ENCODE results near the gene ZFP36L2. TPM values are rescaled to one million over a fixed set of nuclear protein-coding genes. Genes with fewer than 3 reads are reported as not detected.
"Not testable (repeated sequence)": the region's sequence is repeated elsewhere in the genome, so short reads cannot be mapped to it uniquely, and the experiment has no call there.

ZFP36L2 gene
- total RNA-seq, 2 experiments from 2014 or later: 37.3 to 38.4 TPM

DNA sequence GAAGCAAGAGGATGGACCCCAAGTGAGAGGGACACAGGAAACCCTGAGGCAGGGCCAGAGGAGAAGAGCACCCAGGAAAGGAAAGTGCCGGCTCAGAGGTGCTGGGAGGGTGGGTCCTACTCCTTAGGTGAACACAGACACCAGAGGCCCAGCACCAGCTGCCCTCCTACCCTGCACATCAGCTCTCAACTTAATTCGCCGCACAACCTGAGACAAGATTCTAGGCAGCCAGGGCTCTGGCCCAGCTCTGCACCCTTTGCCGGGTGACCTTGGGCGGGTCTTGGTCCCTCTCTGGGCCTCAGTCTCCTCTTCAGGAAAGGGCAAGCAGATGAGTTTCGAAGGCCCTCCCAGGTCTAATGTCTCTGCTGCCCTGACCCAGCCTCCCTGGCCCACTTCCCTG is 28.1 kb downstream of the ZFP36L2 start:
- intact Hi-C loops (cut with micrococcal nuclease): loop anchor here (5.0 kb wide), 1 partner anchor 969 kb away; the partner anchor contains the start of gene PPM1B
- CTCF ChIA-PET: interaction anchor here (0.7 to 4.9 kb wide), 2 partner anchors 23 to 71 kb away, joined by 3 to 22 read pairs; no protein-coding TSS in a partner anchor
- Mint-ChIP-seq H3K27me3 (ENCODE audit: low read depth) (no peaks in the 10 kb centered on the region), H3K4me1 (ENCODE audit: low read depth) (peaks cover 58% of the 10 kb centered on the region), H3K27ac (no peak overlapping the region), H3K4me3 (no peak overlapping the region), H3K9me3 (no peaks in the 10 kb centered on the region), H3K36me3 (ENCODE audit: low read depth) (peaks cover 2% of the 10 kb centered on the region)
- DNase-seq: no peak

GRCh38 chr2:43197588-43197896 is 28.9 kb downstream of the ZFP36L2 start:
- Mint-ChIP-seq H3K4me1 (ENCODE audit: low read depth) (peaks cover 62% of the 10 kb centered on the region), H3K36me3 (ENCODE audit: low read depth) (peaks cover 2% of the 10 kb centered on the region), H3K27ac (no peak overlapping the region), H3K9me3 (no peaks in the 10 kb centered on the region), H3K27me3 (ENCODE audit: low read depth) (no peaks in the 10 kb centered on the region), H3K4me3 (no peak overlapping the region)
- intact Hi-C loops (cut with micrococcal nuclease): loop anchor here (5.0 kb wide), 1 partner anchor 970 kb away; the partner anchor contains the start of gene PPM1B
- CTCF ChIA-PET: interaction anchor here (0.7 to 4.9 kb wide), 3 partner anchors 24 to 70 kb away, joined by 3 to 22 read pairs (median 3); no protein-coding TSS in a partner anchor
- no peak for DNase-seq

- H3K4me3 Mint-ChIP-seq: peak overlapping the region; percentile 34
- peak; percentile 48 for DNase-seq
- no peaks in the 10 kb centered on the region for H3K9me3 Mint-ChIP-seq
- H3K27me3 Mint-ChIP-seq (ENCODE audit: low read depth): no peaks in the 10 kb centered on the region
- H3K4me1 Mint-ChIP-seq (ENCODE audit: low read depth): peaks cover 63% of the 10 kb centered on the region
- H3K27ac Mint-ChIP-seq: peak overlapping the region; percentile 84
- CTCF ChIA-PET: interaction anchor here (0.7 to 4.9 kb wide), 5 partner anchors 21 to 70 kb away, joined by 3 to 22 read pairs (median 3); no protein-coding TSS in a partner anchor
- intact Hi-C loops (cut with micrococcal nuclease): loop anchor here (5.0 kb wide), 1 partner anchor 970 kb away; the partner anchor contains the start of gene PPM1B
- H3K36me3 Mint-ChIP-seq (ENCODE audit: low read depth): peaks cover 2% of the 10 kb centered on the region
Measured at GRCh38 chr2:43196768-43197587, 29.4 kb downstream of the ZFP36L2 start.

- peak overlapping the region; percentile 93 for H3K27ac Mint-ChIP-seq
- H3K4me3 Mint-ChIP-seq: peak overlapping the region; percentile 79
- peaks cover 57% of the 10 kb centered on the region for H3K4me1 Mint-ChIP-seq (ENCODE audit: low read depth)
- H3K9me3 Mint-ChIP-seq: no peaks in the 10 kb centered on the region
- peaks cover 2% of the 10 kb centered on the region for H3K36me3 Mint-ChIP-seq (ENCODE audit: low read depth)
- no peak for DNase-seq
- intact Hi-C loops (cut with micrococcal nuclease): no loop called here
- CTCF ChIA-PET: interaction anchor here (0.6 to 4.9 kb wide), 13 partner anchors 8 to 62 kb away, joined by 3 to 23 read pairs (median 4); partner anchors contain the start of gene ZFP36L2
- no peaks in the 10 kb centered on the region for H3K27me3 Mint-ChIP-seq (ENCODE audit: low read depth)
Measured at GRCh38 chr2:43194121-43194869, 32.1 kb downstream of the ZFP36L2 start.

GRCh38 chr2:43193652-43194120 is 32.7 kb downstream of the ZFP36L2 start:
- no peak for DNase-seq
- Mint-ChIP-seq H3K27ac (peak overlapping the region; percentile 93), H3K9me3 (no peaks in the 10 kb centered on the region), H3K4me3 (peak overlapping the region; percentile 79), H3K27me3 (ENCODE audit: low read depth) (no peaks in the 10 kb centered on the region), H3K36me3 (ENCODE audit: low read depth) (peaks cover 2% of the 10 kb centered on the region), H3K4me1 (ENCODE audit: low read depth) (peaks cover 57% of the 10 kb centered on the region)
- CTCF ChIA-PET: interaction anchor here (0.9 to 4.9 kb wide), 7 partner anchors 16 to 61 kb away, joined by 3 to 23 read pairs (median 8); partner anchors contain the start of gene ZFP36L2
- intact Hi-C loops (cut with micrococcal nuclease): no loop called here

GRCh38 chr2:43192744-43193651 is 33.4 kb downstream of the ZFP36L2 start:
- Mint-ChIP-seq H3K9me3 (no peaks in the 10 kb centered on the region), H3K4me1 (ENCODE audit: low read depth) (peaks cover 60% of the 10 kb centered on the region), H3K27ac (peak overlapping the region; percentile 93), H3K4me3 (peak overlapping the region; percentile 1), H3K36me3 (ENCODE audit: low read depth) (peaks cover 2% of the 10 kb centered on the region), H3K27me3 (ENCODE audit: low read depth) (no peaks in the 10 kb centered on the region)
- intact Hi-C loops (cut with micrococcal nuclease): no loop called here
- no peak for DNase-seq
- CTCF ChIA-PET: interaction anchor here (0.5 to 4.9 kb wide), 12 partner anchors 13 to 60 kb away, joined by 3 to 23 read pairs (median 8); partner anchors contain the start of gene ZFP36L2

GRCh38 chr2:43191947-43192516 is 34.4 kb downstream of the ZFP36L2 start:
- no peaks in the 10 kb centered on the region for H3K9me3 Mint-ChIP-seq
- H3K36me3 Mint-ChIP-seq (ENCODE audit: low read depth): peaks cover 2% of the 10 kb centered on the region
- no peak overlapping the region for H3K4me3 Mint-ChIP-seq
- peaks cover 63% of the 10 kb centered on the region for H3K4me1 Mint-ChIP-seq (ENCODE audit: low read depth)
- peak overlapping the region; percentile 46 for H3K27ac Mint-ChIP-seq
- intact Hi-C loops (cut with micrococcal nuclease): no loop called here
- CTCF ChIA-PET: interaction anchor here (1.2 to 3.9 kb wide), 8 partner anchors 12 to 59 kb away, joined by 6 to 23 read pairs (median 8); partner anchors contain the start of gene ZFP36L2
- H3K27me3 Mint-ChIP-seq (ENCODE audit: low read depth): no peaks in the 10 kb centered on the region
- peak; percentile 67 for DNase-seq

DNA sequence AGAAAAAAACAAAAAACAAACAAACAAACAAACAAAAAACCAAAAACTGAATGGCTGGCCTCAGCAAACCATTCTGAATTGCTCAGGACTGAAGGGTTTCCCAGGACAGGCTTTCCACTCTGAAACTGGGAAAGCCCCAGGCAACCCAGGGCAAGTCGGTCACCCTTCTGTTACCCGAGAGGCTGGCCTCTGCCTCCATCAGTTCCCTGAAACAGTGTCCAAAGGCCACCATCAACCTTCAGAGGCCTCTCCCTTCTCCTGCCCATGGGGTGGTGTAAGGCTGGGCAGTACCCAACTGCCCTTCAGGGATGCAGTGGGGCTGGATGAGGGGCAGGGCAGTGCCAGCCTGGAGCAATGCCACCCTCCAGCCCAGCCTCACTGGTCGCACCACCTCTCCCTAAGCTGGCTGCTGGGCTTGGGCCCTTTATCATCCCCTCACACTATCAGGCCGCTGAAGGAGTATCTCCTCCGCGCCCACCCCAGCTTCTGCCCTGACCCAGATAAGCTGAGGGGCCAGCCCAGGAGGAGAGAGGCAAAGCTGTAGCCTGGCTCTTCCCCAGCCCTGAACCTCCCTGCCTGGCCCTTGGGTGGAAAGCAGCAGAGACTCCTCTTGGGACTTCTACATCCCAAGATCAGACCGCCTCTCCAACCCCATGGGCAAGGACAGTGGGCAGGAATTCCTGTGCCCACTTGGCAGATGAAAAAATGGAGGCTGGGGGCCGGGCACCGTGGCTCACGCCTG is 35.9 kb downstream of the ZFP36L2 start:
- CTCF ChIA-PET: interaction anchor here (0.7 to 3.3 kb wide), 2 partner anchors 10 to 21 kb away, joined by 5 to 17 read pairs; no protein-coding TSS in a partner anchor
- no peak overlapping the region for H3K4me3 Mint-ChIP-seq
- no peaks in the 10 kb centered on the region for H3K27me3 Mint-ChIP-seq (ENCODE audit: low read depth)
- H3K27ac Mint-ChIP-seq: no peak overlapping the region
- peaks cover 65% of the 10 kb centered on the region for H3K4me1 Mint-ChIP-seq (ENCODE audit: low read depth)
- intact Hi-C loops (cut with micrococcal nuclease): no loop called here
- H3K36me3 Mint-ChIP-seq (ENCODE audit: low read depth): no peaks in the 10 kb centered on the region
- no peak for DNase-seq
- no peaks in the 10 kb centered on the region for H3K9me3 Mint-ChIP-seq

DNA sequence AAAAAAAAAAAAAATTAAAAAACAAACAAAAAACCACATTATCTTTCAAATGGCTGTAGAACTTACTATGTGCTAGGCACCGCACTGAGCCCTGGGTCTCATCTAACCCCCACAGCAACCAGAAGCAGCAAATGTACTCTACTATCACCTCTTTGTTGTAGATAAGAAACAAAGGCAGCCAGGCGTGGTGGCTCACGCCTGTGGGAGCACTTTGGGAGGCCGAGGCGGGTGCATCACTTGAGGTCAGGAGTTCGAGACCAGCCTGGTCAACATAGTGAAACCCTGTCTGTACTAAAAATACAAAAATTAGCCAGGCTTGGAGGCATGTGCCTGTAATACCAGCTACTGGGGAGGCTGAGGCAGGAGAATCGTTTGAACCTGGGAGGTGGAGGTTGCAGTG is 36.5 kb downstream of the ZFP36L2 start:
- H3K4me1 Mint-ChIP-seq (ENCODE audit: low read depth): peaks cover 68% of the 10 kb centered on the region
- H3K27me3 Mint-ChIP-seq (ENCODE audit: low read depth); DNase-seq; CTCF ChIA-PET; H3K9me3 Mint-ChIP-seq; H3K27ac Mint-ChIP-seq; intact Hi-C loops (cut with micrococcal nuclease); H3K4me3 Mint-ChIP-seq; H3K36me3 Mint-ChIP-seq (ENCODE audit: low read depth): not testable (repeated sequence)

- no peak overlapping the region for H3K27ac Mint-ChIP-seq
- H3K27me3 Mint-ChIP-seq (ENCODE audit: low read depth): no peaks in the 10 kb centered on the region
- H3K4me1 Mint-ChIP-seq (ENCODE audit: low read depth): peaks cover 68% of the 10 kb centered on the region
- no peak overlapping the region for H3K4me3 Mint-ChIP-seq
- H3K36me3 Mint-ChIP-seq (ENCODE audit: low read depth): no peaks in the 10 kb centered on the region
- no peaks in the 10 kb centered on the region for H3K9me3 Mint-ChIP-seq
- DNase-seq: no peak
- CTCF ChIA-PET: interaction anchor here (0.6 to 0.7 kb wide), 2 partner anchors 10 to 362 kb away, joined by 3 to 4 read pairs; no protein-coding TSS in a partner anchor
- intact Hi-C loops (cut with micrococcal nuclease): no loop called here
Measured at GRCh38 chr2:43188561-43189386, 37.6 kb downstream of the ZFP36L2 start.

All from activated naive CD4-positive, alpha-beta T cell treated with anti-CD3 and anti-CD28 coated beads for 36 hours (primary cell).